Transverse colon (tissue), 3 donors: ENCODE results near the gene GID8.

Source experiments
- CTCF ChIP-seq, 5 experiments: fragments of 200-600 bp in 3 of 5; fragments of 450-650 bp in 2 of 5; sonication (generic) in 3 of 5; IDR thresholded peaks; 1 replicate in 2 of 5; 2 replicates in 3 of 5; pipeline ENCODE4 v1.5.1; 2016 to 2017; ENCODE audit warnings: antibody characterized with exemption in 5 of 5, inconsistent platforms in 3 of 5, mild to moderate bottlenecking in 2 of 5, moderate library complexity in 1 of 5
- POLR2A ChIP-seq: fragments of 450-650 bp; IDR thresholded peaks from one replicate; pipeline ENCODE4 v1.6.1; 2016; ENCODE audit warnings: antibody characterized with exemption, mild to moderate bottlenecking, moderate library complexity

- TF ChIP-seq CTCF (IDR thresholded peaks at IDR 0.05) (no peak), POLR2A (no peak)
Observed at GRCh38 chr20:62943396-62943795, 5.4 kb downstream of the GID8 start.
